ENCODE results near the gene EPN2. TPM values are rescaled to one million over a fixed set of nuclear protein-coding genes. Genes with fewer than 3 reads are reported as not detected.

Gene EPN2
- polyA plus RNA-seq, 1 donor from 2014 or later: 37.8 TPM

DNA sequence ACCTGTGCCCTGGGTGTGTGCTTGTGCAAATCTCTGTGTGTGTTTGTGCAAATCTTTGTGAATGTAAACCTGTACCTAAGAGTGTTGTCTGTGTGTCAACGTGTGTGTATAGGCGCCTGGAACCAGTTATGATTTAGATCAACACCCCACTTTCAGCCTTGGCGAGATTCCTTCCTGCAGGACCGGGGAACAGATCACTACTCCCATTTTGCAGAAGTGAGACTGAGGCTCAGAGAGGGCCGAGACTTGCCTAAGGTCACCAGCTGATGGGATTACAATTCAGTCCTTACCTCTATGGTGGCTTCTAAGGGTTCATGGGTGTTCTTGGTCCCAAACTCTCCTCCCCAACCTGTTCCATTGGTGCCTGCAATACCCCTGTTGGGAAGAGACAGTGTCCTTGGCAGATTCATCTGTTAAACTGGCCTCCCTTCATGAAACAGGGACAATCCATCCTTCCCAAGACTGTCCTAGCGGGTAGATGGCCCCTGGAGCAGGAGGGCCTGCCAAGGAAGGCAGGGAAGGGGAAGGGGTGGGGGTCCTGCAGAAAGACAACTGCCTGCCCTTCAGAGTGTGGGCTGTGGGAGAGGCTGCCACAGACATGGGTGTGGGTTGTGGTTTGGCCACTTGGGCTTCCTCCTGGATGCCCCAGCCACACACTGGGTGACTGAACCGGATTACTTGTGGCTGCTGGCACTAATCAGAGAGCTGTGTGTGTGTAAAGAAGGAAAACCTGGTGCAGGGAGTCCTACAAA, 134.3 kb downstream of the EPN2 start:
- no peaks in the 10 kb centered on the region for H3F3A ChIP-seq (ENCODE audit: insufficient read depth, low read length, poor library complexity, severe bottlenecking)
- H3K36me3 ChIP-seq (ENCODE audit: insufficient read depth, low read length): no peaks in the 10 kb centered on the region
- no peak overlapping the region for H2AFZ ChIP-seq (ENCODE audit: low read depth, low read length)
- H3K79me2 ChIP-seq (replicated peaks; ENCODE audit: insufficient read depth, low read length): peaks cover 6% of the 10 kb centered on the region
- H4K20me1 ChIP-seq (ENCODE audit: insufficient read depth): no peaks in the 10 kb centered on the region
- H3K27me3 ChIP-seq (ENCODE audit: insufficient read depth, low read depth, low read length): no peaks in the 10 kb centered on the region
- H3K9me3 ChIP-seq (ENCODE audit: low read length): no peaks in the 10 kb centered on the region
- TF ChIP-seq POLR2AphosphoS5 (IDR thresholded peaks at IDR 0.05) (no peak), TAF1 (IDR thresholded peaks at IDR 0.05; ENCODE audit: low read depth) (no peak), MXI1 (conservative IDR thresholded peaks at IDR 0.05; ENCODE audit: poor library complexity, severe bottlenecking) (no peak), RAD21 (conservative IDR thresholded peaks at IDR 0.05) (no peak), SMC3 (conservative IDR thresholded peaks at IDR 0.05; ENCODE audit: poor library complexity) (no peak), EZH2 (IDR thresholded peaks at IDR 0.05; ENCODE audit: borderline replicate concordance, insufficient read depth, low read length, poor library complexity, severe bottlenecking) (no peak), EP300 (conservative IDR thresholded peaks at IDR 0.05; ENCODE audit: poor library complexity, severe bottlenecking) (no peak)
- TF ChIP-seq, protein P1, sequence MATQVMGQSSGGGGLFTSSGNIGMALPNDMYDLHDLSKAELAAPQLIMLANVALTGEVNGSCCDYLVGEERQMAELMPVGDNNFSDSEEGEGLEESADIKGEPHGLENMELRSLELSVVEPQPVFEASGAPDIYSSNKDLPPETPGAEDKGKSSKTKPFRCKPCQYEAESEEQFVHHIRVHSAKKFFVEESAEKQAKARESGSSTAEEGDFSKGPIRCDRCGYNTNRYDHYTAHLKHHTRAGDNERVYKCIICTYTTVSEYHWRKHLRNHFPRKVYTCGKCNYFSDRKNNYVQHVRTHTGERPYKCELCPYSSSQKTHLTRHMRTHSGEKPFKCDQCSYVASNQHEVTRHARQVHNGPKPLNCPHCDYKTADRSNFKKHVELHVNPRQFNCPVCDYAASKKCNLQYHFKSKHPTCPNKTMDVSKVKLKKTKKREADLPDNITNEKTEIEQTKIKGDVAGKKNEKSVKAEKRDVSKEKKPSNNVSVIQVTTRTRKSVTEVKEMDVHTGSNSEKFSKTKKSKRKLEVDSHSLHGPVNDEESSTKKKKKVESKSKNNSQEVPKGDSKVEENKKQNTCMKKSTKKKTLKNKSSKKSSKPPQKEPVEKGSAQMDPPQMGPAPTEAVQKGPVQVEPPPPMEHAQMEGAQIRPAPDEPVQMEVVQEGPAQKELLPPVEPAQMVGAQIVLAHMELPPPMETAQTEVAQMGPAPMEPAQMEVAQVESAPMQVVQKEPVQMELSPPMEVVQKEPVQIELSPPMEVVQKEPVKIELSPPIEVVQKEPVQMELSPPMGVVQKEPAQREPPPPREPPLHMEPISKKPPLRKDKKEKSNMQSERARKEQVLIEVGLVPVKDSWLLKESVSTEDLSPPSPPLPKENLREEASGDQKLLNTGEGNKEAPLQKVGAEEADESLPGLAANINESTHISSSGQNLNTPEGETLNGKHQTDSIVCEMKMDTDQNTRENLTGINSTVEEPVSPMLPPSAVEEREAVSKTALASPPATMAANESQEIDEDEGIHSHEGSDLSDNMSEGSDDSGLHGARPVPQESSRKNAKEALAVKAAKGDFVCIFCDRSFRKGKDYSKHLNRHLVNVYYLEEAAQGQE (IDR thresholded peaks at IDR 0.05; ENCODE audit: borderline replicate concordance): no peak
- TF ChIP-seq, protein P2, sequence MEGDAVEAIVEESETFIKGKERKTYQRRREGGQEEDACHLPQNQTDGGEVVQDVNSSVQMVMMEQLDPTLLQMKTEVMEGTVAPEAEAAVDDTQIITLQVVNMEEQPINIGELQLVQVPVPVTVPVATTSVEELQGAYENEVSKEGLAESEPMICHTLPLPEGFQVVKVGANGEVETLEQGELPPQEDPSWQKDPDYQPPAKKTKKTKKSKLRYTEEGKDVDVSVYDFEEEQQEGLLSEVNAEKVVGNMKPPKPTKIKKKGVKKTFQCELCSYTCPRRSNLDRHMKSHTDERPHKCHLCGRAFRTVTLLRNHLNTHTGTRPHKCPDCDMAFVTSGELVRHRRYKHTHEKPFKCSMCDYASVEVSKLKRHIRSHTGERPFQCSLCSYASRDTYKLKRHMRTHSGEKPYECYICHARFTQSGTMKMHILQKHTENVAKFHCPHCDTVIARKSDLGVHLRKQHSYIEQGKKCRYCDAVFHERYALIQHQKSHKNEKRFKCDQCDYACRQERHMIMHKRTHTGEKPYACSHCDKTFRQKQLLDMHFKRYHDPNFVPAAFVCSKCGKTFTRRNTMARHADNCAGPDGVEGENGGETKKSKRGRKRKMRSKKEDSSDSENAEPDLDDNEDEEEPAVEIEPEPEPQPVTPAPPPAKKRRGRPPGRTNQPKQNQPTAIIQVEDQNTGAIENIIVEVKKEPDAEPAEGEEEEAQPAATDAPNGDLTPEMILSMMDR (IDR thresholded peaks at IDR 0.05; ENCODE audit: poor library complexity, severe bottlenecking): no peak
- no peak overlapping the region for H3K9ac ChIP-seq (ENCODE audit: low read length)
- H3K4me2 ChIP-seq (ENCODE audit: low read length): no peak overlapping the region
- no peak overlapping the region for H3K4me3 ChIP-seq (ENCODE audit: low read length)
- no peak overlapping the region for H3K27ac ChIP-seq (ENCODE audit: low read length)
- H3K9me2 ChIP-seq (ENCODE audit: insufficient read depth, low read length): no peaks in the 10 kb centered on the region

DNA sequence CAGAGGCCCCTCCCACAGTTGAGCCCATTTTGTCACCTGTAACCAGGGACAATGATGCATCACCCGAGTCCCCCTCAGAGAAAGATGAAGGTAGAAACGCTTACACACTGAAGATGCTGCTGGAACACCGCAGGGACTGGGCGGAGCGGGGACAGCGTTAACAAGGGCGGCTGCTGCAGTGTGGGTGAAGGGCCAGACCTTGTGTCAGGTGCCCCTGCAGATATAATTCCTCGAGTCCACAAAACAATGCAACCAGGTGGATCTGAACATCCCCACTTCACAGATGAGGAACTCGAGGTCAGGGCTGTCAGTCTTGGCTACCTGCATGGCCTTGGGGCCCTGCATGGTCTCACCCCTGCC, 134.8 kb downstream of the EPN2 start:
- H3K27ac ChIP-seq (ENCODE audit: low read length): no peak overlapping the region
- no peaks in the 10 kb centered on the region for H3K9me2 ChIP-seq (ENCODE audit: insufficient read depth, low read length)
- H3K36me3 ChIP-seq (ENCODE audit: insufficient read depth, low read length): no peaks in the 10 kb centered on the region
- H3K9me3 ChIP-seq (ENCODE audit: low read length): no peaks in the 10 kb centered on the region
- H4K20me1 ChIP-seq (ENCODE audit: insufficient read depth): no peaks in the 10 kb centered on the region
- TF ChIP-seq, protein P2 (IDR thresholded peaks at IDR 0.05; ENCODE audit: poor library complexity, severe bottlenecking): no peak
- no peak for TF ChIP-seq POLR2AphosphoS5 (IDR thresholded peaks at IDR 0.05)
- TF ChIP-seq RAD21 (conservative IDR thresholded peaks at IDR 0.05): no peak
- no peaks in the 10 kb centered on the region for H3F3A ChIP-seq (ENCODE audit: insufficient read depth, low read length, poor library complexity, severe bottlenecking)
- H3K4me3 ChIP-seq (ENCODE audit: low read length): no peak overlapping the region
- H3K79me2 ChIP-seq (replicated peaks; ENCODE audit: insufficient read depth, low read length): peaks cover 8% of the 10 kb centered on the region
- H3K27me3 ChIP-seq (ENCODE audit: insufficient read depth, low read depth, low read length): no peaks in the 10 kb centered on the region
- no peak overlapping the region for H3K9ac ChIP-seq (ENCODE audit: low read length)
- H3K4me2 ChIP-seq (ENCODE audit: low read length): no peak overlapping the region
- H2AFZ ChIP-seq (ENCODE audit: low read depth, low read length): no peak overlapping the region
